ENCODE results near the gene CREBZF. TPM values are rescaled to one million over a fixed set of nuclear protein-coding genes. Genes with fewer than 3 reads are reported as not detected.

The CREBZF gene
- total and polyA plus RNA-seq, 9 of the 15 experiments (the other 6 are each of a cell fraction or from before 2014, with no cell fraction given) = 7.2 to 70.2 (median 40.5) TPM

DNA sequence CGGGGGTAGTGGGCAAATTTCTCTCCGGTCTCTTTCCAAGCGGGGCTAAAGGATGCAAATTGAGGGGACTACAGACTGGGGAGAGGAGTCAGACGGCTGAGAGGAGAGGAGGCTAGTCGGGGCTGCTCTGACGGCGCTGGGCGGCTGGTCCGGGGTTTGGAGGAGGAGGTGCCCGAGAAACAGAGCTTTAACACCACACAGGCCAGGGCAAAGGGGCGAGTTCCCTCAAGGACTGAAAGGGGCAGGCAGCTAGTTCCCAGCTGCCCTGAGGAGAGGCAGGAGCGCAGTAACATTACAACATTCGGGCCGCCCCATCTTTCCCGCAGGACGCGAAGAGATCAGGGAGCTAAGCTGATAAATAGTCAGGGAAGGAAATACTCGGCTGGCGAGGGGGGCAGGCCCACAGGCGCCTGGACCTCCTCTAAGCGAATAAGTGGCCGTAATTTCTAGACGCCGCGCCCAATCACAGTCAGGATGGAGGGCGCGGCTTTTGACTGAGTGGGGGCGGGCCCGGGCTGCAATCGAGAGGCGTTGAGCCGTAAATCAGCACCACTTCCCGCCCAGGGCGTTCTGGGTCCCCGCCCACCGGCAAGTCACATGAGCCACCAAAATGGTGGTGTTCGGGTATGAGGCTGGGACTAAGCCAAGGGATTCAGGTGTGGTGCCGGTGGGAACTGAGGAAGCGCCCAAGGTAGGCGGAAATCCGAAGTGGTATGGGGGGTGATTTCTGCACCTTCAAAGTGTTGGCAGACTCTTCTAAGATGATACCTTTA, 36.7 kb downstream of the CREBZF start, which contains the start of gene TMEM126B (continued):
- TF ChIP-seq, protein P1, sequence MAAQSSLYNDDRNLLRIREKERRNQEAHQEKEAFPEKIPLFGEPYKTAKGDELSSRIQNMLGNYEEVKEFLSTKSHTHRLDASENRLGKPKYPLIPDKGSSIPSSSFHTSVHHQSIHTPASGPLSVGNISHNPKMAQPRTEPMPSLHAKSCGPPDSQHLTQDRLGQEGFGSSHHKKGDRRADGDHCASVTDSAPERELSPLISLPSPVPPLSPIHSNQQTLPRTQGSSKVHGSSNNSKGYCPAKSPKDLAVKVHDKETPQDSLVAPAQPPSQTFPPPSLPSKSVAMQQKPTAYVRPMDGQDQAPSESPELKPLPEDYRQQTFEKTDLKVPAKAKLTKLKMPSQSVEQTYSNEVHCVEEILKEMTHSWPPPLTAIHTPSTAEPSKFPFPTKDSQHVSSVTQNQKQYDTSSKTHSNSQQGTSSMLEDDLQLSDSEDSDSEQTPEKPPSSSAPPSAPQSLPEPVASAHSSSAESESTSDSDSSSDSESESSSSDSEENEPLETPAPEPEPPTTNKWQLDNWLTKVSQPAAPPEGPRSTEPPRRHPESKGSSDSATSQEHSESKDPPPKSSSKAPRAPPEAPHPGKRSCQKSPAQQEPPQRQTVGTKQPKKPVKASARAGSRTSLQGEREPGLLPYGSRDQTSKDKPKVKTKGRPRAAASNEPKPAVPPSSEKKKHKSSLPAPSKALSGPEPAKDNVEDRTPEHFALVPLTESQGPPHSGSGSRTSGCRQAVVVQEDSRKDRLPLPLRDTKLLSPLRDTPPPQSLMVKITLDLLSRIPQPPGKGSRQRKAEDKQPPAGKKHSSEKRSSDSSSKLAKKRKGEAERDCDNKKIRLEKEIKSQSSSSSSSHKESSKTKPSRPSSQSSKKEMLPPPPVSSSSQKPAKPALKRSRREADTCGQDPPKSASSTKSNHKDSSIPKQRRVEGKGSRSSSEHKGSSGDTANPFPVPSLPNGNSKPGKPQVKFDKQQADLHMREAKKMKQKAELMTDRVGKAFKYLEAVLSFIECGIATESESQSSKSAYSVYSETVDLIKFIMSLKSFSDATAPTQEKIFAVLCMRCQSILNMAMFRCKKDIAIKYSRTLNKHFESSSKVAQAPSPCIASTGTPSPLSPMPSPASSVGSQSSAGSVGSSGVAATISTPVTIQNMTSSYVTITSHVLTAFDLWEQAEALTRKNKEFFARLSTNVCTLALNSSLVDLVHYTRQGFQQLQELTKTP (IDR thresholded peaks at IDR 0.05; ENCODE audit: low read depth in 1 of 2, partially characterized antibody in 2 of 2) = peak; percentile 27 to 80
- TF ChIP-seq IRF9 (tag; IDR thresholded peaks at IDR 0.05) = no peak
- TF ChIP-seq U2AF2 (optimal IDR thresholded peaks at IDR 0.05; ENCODE audit: low read depth, low read length) = no peak
- no peak for TF ChIP-seq RBM25 (IDR thresholded peaks at IDR 0.05; ENCODE audit: low read depth, low read length, severe bottlenecking)
- TF ChIP-seq MYC (IDR thresholded peaks at IDR 0.05; ENCODE audit: low read depth, low read length) = peak; percentile 77; the same call in 1 of the 2 replicates
- TF ChIP-seq MYC (CRISPR knock-in tag; IDR thresholded peaks at IDR 0.05; ENCODE audit: borderline replicate concordance, low read depth) = no peak
- TF ChIP-seq CBX1 (IDR thresholded peaks at IDR 0.05; ENCODE audit: low read depth) = no peak
- peak; percentile 68 for TF ChIP-seq BHLHE40 (IDR thresholded peaks at IDR 0.05; ENCODE audit: low read length)
- peak; percentile 95 for TF ChIP-seq MITF (IDR thresholded peaks at IDR 0.05)
- TF ChIP-seq, protein P2, sequence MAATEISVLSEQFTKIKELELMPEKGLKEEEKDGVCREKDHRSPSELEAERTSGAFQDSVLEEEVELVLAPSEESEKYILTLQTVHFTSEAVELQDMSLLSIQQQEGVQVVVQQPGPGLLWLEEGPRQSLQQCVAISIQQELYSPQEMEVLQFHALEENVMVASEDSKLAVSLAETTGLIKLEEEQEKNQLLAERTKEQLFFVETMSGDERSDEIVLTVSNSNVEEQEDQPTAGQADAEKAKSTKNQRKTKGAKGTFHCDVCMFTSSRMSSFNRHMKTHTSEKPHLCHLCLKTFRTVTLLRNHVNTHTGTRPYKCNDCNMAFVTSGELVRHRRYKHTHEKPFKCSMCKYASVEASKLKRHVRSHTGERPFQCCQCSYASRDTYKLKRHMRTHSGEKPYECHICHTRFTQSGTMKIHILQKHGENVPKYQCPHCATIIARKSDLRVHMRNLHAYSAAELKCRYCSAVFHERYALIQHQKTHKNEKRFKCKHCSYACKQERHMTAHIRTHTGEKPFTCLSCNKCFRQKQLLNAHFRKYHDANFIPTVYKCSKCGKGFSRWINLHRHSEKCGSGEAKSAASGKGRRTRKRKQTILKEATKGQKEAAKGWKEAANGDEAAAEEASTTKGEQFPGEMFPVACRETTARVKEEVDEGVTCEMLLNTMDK (IDR thresholded peaks at IDR 0.05; ENCODE audit: borderline replicate concordance, insufficient read depth, low read depth, low read length, poor library complexity, severe bottlenecking) = no peak
- TF ChIP-seq HDAC3 (IDR thresholded peaks at IDR 0.05; ENCODE audit: borderline replicate concordance, partially characterized antibody) = no peak
- TF ChIP-seq, protein P3, sequence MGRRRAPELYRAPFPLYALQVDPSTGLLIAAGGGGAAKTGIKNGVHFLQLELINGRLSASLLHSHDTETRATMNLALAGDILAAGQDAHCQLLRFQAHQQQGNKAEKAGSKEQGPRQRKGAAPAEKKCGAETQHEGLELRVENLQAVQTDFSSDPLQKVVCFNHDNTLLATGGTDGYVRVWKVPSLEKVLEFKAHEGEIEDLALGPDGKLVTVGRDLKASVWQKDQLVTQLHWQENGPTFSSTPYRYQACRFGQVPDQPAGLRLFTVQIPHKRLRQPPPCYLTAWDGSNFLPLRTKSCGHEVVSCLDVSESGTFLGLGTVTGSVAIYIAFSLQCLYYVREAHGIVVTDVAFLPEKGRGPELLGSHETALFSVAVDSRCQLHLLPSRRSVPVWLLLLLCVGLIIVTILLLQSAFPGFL (CRISPR knock-in tag; IDR thresholded peaks at IDR 0.05) = 0 out of 2 replicates have a peak, but pooled peaks have one; percentile 4
- no peak for TF ChIP-seq SIRT6 (IDR thresholded peaks at IDR 0.05; ENCODE audit: low read depth, low read length)
- TF ChIP-seq, protein P4, sequence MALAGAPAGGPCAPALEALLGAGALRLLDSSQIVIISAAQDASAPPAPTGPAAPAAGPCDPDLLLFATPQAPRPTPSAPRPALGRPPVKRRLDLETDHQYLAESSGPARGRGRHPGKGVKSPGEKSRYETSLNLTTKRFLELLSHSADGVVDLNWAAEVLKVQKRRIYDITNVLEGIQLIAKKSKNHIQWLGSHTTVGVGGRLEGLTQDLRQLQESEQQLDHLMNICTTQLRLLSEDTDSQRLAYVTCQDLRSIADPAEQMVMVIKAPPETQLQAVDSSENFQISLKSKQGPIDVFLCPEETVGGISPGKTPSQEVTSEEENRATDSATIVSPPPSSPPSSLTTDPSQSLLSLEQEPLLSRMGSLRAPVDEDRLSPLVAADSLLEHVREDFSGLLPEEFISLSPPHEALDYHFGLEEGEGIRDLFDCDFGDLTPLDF (CRISPR knock-in tag; IDR thresholded peaks at IDR 0.05) = peak; percentile 97
- TF ChIP-seq SMARCE1 (IDR thresholded peaks at IDR 0.05) = 0 out of 2 replicates have a peak, but pooled peaks have one; percentile 24

Measured in K562 (cell line).